HG02759 (cell line): ENCODE results near the gene C2orf74.

Experiments used
- ATAC-seq: cut with Tn5 transposase; IDR thresholded peaks from one replicate; pipeline ENCODE4 v1.9.1; 2021; ENCODE audit warnings: mild to moderate bottlenecking, moderate library complexity; ENCODE audit not compliant: unreplicated experiment

The C2orf74 gene

GRCh38 chr2:61210332-61210981, 48.5 kb downstream of the C2orf74 start:
- no peak for ATAC-seq

GRCh38 chr2:61214171-61214570, 52.2 kb downstream of the C2orf74 start:
- no peak for ATAC-seq
